ENCODE results near the gene CSPG4.

GRCh38 chr15:75672646-75673425 lies 39.8 kb downstream of the CSPG4 start:
- TF ChIP-seq ZNF12 (CRISPR knock-in tag; IDR thresholded peaks at IDR 0.05) = no peak
- TF ChIP-seq TAF1 (CRISPR knock-in tag; IDR thresholded peaks at IDR 0.05) = no peak

Measured in HepG2 (cell line).